Motor neuron (in vitro differentiated cells): ENCODE results near the gene ZNF536. TPM values are rescaled to one million over a fixed set of nuclear protein-coding genes. Genes with fewer than 3 reads are reported as not detected.
"Not testable (repeated sequence)": the region's sequence is repeated elsewhere in the genome, so short reads cannot be mapped to it uniquely, and the experiment has no call there.

Source experiments
- ATAC-seq, 8 experiments: fragments of 200-7000 bp; cut with Tn5 transposase; replicated peaks in 6 of 8; 2 replicates each; pipeline ENCODE4 v1.8.0; 2021; ENCODE audit warnings: mild to moderate bottlenecking in 8 of 8, moderate library complexity in 8 of 8
- H3K27ac ChIP-seq, 2 donors: fragments of 250-450 bp; sonication (Bioruptor Pico); 2 replicates each; pipeline ENCODE4 v1.9.0; 2021; ENCODE audit warnings: antibody characterized with exemption in 2 of 2, mild to moderate bottlenecking in 2 of 2, moderate library complexity in 1 of 2
- H3K4me1 ChIP-seq, 2 donors: fragments of 250-450 bp; sonication (Bioruptor Pico); replicated peaks in 1 of 2; 2 replicates each; pipeline ENCODE4 v1.6.1; 2021; ENCODE audit warnings: antibody characterized with exemption in 2 of 2, mild to moderate bottlenecking in 2 of 2, moderate library complexity in 1 of 2
- H3K4me3 ChIP-seq, 5 donors: fragments of 250-450 bp; sonication (Bioruptor Pico); 2 replicates each; pipeline ENCODE4 v1.9.0; 2021; ENCODE audit warnings: antibody characterized with exemption in 5 of 5, mild to moderate bottlenecking in 5 of 5, moderate library complexity in 4 of 5
- WGBS, 10 experiments: fragments of 450-650 bp; shearing (Covaris generic); methylation state at CpG; one replicate each; pipeline ENCODE4 v1.0.0; 2022; 5-methylcytosine and 5-hydroxymethylcytosine counted together
- in situ Hi-C, 9 experiments: fragments of 400-800 bp; cut with MboI; loops; one replicate each; pipeline ENCODE4 v1.15.0; 2021; ENCODE audit warnings: low sequenced_read_pairs in 9 of 9, low pct_unique_long_range_greater_than_20kb in 2 of 9; ENCODE audit not compliant: unreplicated experiment in 9 of 9
- total RNA-seq, 8 experiments: library from RNA; unstranded; fragments of 300-600 nt; gene quantifications; 2 replicates each; pipeline versions ENCODE4 v1.2.3 to v1.2.4, GENCODE V29; 2022

ZNF536 gene
- total RNA-seq, 8 experiments from 2014 or later = 10.0 to 37.2 (median 25.4) TPM

DNA sequence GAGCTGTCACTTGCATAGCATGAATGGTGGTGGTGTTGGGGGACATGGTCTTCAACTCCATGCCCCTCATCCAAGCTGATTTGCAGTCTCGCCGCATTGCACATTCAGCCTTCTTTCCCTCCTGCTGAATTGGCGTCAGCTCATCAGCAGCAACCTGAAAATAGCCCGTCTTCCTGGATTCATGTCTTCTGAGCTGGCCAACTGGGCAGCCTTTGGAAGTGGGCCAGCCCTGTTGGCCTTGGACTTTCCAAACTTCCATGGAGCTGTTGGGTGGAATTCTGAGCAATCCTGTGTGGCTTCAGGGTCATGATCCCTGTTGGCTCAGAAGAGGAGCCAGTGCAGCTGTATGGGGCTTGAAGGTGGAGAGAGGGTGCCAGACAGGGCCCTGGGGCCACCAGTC, 68.8 kb downstream of the ZNF536 start:
- Histone ChIP-seq H3K27ac (no peak overlapping the region), H3K4me3 (no peak overlapping the region), H3K4me1 (peaks cover 23 to 24% of the 10 kb centered on the region in 2 donors)
- in situ Hi-C loops = no loop called here
- WGBS, 10 experiments = 50 to 100% (median 92%) methylated on average over 1 to 3 of the region's 4 CpGs; no CpG with 5 or more reads in 4 of the 10 experiments
- ATAC-seq = no peak

DNA sequence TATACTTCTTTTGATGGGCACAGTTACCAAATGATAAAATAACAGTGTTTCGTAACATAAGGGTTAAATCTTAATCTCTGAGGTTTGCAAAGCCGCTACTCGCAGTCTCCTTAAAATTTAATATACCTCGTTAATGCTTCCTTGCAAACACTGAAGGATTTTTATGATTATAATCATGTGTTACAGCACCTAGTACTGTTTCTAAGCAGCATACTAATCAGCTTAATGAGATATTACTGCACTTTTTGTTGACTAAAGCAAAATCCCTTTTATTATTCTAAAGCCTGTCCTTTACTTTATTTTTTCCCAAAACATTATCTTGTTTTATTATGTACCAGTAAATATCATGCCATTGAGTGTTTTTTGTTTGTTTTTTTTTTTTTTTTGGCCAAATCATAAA, 70.5 kb downstream of the ZNF536 start:
- in situ Hi-C loops = no loop called here
- peaks cover 23 to 25% of the 10 kb centered on the region in 2 donors for H3K4me1 ChIP-seq
- 34 to 98% (median 87%) methylated on average over 3 to 4 of the region's 4 CpGs; no CpG with 5 or more reads in 1 of the 10 experiments for WGBS, 10 experiments
- H3K4me3 ChIP-seq = no peak overlapping the region
- no peak overlapping the region for H3K27ac ChIP-seq
- ATAC-seq = no peak

DNA sequence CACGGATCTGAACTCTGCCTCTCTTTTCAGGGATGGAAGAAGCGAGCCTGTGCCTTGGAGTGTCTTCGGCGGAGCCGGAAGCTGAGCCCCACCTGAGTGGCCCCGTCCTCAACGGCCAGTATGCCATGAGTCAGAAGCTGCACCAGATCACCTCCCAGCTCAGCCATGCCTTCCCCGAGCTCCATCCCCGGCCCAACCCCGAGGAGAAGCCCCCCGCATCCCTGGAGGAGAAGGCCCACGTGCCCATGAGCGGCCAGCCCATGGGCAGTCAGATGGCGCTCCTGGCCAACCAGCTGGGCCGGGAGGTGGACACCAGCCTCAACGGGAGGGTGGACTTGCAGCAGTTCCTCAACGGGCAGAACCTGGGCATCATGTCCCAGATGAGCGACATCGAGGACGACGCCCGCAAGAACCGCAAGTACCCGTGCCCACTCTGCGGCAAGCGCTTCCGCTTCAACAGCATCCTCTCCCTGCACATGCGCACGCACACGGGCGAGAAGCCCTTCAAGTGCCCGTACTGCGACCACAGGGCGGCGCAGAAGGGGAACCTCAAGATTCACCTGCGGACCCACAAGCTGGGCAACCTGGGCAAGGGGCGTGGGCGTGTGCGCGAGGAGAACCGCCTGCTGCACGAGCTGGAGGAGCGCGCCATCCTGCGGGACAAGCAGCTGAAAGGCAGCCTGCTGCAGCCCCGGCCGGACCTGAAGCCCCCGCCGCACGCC, 71.5 kb downstream of the ZNF536 start:
- H3K4me1 ChIP-seq = peaks cover 26% of the 10 kb centered on the region in 2 donors
- H3K4me3 ChIP-seq = no peak overlapping the region
- ATAC-seq = no peak
- 92 to 100% (median 96%) methylated on average over 1 to 10 of the region's 50 CpGs; no CpG with 5 or more reads in 5 of the 10 experiments for WGBS, 10 experiments
- in situ Hi-C loops = no loop called here
- no peak overlapping the region for H3K27ac ChIP-seq

DNA sequence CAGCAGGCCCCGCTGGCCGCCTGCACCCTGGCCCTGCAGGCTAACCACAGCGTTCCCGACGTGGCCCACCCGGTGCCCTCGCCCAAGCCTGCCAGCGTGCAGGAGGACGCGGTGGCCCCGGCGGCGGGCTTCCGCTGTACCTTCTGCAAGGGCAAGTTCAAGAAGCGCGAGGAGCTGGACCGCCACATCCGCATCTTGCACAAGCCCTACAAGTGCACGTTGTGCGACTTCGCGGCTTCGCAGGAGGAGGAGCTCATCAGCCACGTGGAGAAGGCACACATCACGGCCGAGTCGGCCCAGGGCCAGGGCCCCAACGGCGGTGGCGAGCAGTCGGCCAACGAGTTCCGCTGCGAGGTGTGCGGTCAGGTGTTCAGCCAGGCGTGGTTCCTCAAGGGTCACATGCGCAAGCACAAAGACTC, 72.1 kb downstream of the ZNF536 start:
- no peak overlapping the region for H3K27ac ChIP-seq
- H3K4me3 ChIP-seq = no peak overlapping the region
- 94 to 100% (median 100%) methylated on average over 1 to 13 of the region's 37 CpGs; no CpG with 5 or more reads in 4 of the 10 experiments for WGBS, 10 experiments
- H3K4me1 ChIP-seq = peaks cover 31 to 32% of the 10 kb centered on the region in 2 donors
- no peak for ATAC-seq
- in situ Hi-C loops = no loop called here

DNA sequence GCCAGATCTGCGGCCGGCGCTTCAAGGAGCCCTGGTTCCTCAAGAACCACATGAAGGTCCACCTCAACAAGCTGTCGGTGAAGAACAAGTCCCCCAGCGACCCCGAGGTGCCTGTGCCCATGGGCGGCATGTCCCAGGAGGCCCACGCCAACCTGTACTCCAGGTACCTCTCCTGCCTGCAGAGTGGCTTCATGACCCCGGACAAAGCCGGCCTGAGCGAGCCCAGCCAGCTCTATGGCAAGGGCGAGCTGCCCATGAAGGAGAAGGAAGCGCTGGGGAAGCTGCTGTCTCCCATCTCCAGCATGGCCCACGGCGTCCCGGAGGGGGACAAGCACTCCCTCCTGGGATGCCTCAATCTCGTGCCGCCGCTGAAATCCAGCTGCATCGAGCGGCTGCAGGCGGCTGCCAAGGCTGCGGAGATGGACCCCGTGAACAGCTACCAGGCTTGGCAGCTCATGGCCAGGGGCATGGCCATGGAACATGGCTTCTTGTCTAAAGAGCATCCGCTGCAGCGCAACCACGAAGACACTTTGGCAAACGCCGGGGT, 72.6 kb downstream of the ZNF536 start:
- WGBS, 10 experiments = 80 to 97% (median 91%) methylated on average over 3 to 16 of the region's 29 CpGs; no CpG with 5 or more reads in 5 of the 10 experiments
- H3K4me1 ChIP-seq = peaks cover 36 to 37% of the 10 kb centered on the region in 2 donors
- no peak overlapping the region for H3K27ac ChIP-seq
- ATAC-seq = no peak
- in situ Hi-C loops = no loop called here
- no peak overlapping the region for H3K4me3 ChIP-seq

DNA sequence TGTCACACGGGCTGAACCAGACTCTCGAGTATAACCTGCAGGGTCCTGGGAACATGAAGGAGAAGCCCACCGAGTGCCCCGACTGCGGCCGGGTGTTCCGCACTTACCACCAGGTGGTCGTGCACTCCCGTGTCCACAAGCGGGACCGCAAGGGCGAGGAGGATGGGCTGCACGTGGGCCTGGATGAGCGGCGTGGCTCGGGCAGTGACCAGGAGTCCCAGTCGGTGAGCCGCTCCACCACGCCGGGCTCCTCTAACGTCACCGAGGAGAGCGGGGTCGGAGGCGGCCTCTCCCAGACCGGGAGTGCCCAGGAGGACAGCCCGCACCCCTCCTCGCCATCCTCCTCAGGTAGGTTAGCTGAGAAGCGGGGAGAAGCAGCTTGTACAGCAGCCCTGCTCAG, 73.2 kb downstream of the ZNF536 start:
- Histone ChIP-seq H3K4me3 (no peak overlapping the region), H3K4me1 (peaks cover 38 to 43% of the 10 kb centered on the region in 2 donors), H3K27ac (no peak overlapping the region)
- no peak for ATAC-seq
- 95 to 100% (median 99%) methylated on average over 5 to 14 of the region's 29 CpGs; no CpG with 5 or more reads in 6 of the 10 experiments for WGBS, 10 experiments
- in situ Hi-C loops = no loop called here

DNA sequence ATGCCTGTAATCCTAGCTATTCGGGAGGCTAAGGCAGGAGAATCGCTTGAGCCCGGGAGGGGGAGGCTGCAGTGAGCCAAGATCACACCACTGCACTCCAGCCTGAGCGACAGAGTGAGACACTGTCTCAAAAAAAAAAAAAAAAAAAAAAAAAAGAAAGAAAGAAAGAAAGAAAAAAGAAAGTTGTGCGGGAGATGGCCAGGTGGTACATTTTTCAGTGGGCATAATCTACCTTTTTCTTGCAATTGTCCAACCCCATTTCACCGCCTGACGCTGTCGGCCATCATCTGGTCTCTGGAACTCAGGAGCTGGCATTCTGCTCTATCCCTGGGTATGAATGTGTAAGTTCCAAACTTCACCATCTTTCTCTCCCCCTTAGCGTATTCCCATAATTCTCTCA, 73.9 kb downstream of the ZNF536 start:
- in situ Hi-C loops, ATAC-seq, H3K4me3 ChIP-seq: not testable (repeated sequence)
- peaks cover 44 to 50% of the 10 kb centered on the region in 2 donors for H3K4me1 ChIP-seq
- H3K27ac ChIP-seq = peak overlapping the region in 1 of 2 donors; percentile 61
- WGBS, 10 experiments = 86 to 100% (median 95%) methylated on average over 1 to 9 of the region's 9 CpGs

DNA sequence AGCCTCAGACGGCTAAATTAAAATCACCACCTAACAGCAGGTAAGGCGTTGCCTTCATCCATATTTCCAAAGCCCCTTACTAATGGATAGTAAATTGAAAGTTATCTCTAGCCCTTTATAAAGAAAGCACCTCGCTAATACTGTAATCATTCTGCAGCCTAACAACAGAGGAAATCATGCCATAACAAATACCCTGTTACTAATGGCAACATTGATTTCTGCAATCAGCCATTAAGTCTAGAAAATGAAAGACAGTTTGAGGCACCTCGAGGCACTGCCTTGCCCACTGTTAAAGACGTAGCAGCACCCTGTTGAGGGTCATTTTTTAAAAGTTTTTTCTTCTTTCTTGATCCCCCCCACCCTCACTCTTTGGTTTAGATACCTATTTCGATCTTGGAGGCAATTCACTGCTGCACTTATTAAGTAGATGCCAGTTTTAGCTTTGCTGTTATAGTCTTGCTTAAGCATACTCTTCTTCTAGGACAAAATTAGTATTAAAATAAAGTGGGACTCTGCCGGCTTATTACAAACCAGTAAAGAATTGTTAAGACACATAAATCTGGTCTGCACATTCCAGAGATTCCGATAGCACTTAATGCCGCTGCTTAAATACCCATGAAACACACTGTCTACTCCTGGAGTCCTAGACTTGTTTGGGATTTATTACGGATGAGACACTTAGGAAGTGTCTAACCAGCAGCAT, 74.8 kb downstream of the ZNF536 start:
- 25 to 100% (median 69%) methylated on average over 2 to 9 of the region's 10 CpGs for WGBS, 10 experiments
- H3K27ac ChIP-seq = peak overlapping the region; percentile 58 to 65
- H3K4me3 ChIP-seq = no peak overlapping the region
- in situ Hi-C loops = no loop called here
- peaks cover 47 to 58% of the 10 kb centered on the region in 2 donors for H3K4me1 ChIP-seq
- peak in 2 of 8 experiments; percentile 7 to 30 for ATAC-seq

DNA sequence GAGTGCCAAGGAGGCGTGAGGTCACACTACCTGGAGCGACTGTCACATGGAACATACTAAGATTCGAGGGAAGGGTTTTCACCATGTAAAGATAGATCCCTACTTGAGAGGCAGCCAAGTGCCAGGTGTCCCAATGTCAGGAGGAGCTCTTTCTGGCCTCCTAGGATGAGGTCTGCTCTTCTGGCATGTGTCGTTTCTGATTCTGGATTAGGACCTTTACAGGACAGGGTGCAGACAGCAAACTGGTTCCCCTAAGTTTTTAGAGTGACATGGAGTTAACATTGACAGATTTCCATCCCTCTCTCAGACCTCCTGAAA, 75.3 kb downstream of the ZNF536 start:
- H3K27ac ChIP-seq = peak overlapping the region; percentile 58 to 65
- in situ Hi-C loops = no loop called here
- H3K4me3 ChIP-seq = no peak overlapping the region
- WGBS, 10 experiments = 20 to 100% (median 67%) methylated on average over 1 to 4 of the region's 4 CpGs; no CpG with 5 or more reads in 3 of the 10 experiments
- no peak for ATAC-seq
- peaks cover 47 to 58% of the 10 kb centered on the region in 2 donors for H3K4me1 ChIP-seq

DNA sequence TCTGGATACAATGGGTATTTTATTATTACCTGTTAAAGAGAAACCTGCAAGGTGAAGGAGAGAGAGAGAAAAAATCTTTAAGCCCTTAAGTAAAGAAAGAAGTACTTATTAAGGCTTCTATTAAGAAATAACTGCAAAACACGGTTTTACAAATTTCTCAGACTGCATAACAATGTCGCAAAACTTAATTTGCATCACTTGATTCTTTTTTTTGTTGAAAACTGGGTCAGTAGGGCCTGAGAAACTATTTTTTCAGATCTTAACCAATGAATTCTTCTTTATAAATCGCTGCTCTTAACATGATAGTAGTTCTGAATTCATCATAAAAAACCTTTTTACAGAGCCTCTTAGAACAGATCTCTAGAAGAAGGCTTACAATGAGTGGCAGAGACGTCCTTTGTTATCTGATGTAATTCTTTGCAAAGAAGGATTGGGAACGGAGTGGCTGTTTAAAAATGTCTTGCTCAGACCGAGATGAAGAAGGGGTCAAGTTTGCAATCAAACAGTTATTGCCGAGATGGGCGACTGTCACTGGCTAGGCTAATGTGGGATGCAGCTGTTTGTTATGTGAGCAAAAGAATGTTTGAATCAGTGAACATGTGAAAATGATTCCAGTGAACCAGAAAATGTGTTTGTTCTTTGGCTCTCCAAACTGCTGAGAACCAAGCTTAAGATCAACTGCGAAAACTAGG, 76.3 kb downstream of the ZNF536 start:
- ATAC-seq = peak in 5 of 8 experiments; percentile 31 to 76 (median 66)
- Histone ChIP-seq H3K4me3 (peak overlapping the region in 1 of 5 donors; percentile 0), H3K27ac (peak overlapping the region; percentile 58 to 65), H3K4me1 (peaks cover 50 to 58% of the 10 kb centered on the region in 2 donors)
- WGBS, 10 experiments = 3 to 30% (median 19%) methylated on average over 3 to 9 of the region's 9 CpGs
- in situ Hi-C loops = no loop called here

DNA sequence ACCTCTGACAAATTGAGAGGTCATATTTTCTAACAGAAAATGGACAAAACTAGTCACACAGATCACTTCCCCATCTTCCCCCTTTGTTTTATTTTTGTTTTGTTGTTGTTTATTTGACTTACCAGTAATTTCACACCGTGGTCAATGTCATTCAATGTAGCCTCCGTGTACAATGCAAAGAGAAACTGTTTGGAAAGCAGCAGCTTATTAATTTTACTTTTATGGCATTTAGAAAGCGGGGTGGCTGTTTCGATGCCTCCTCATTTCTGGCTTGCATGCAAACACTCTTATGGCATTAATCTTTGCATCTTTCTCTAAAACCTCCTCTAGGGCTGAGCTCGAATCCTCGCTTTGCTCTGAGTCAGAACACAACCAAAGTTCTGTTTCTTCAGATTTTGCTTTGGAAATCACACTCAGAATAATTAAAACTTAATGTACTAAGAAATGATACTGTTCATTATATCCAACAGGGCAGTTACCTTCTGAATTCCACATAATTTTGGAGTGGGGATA, 77.0 kb downstream of the ZNF536 start:
- peaks cover 54 to 58% of the 10 kb centered on the region in 2 donors for H3K4me1 ChIP-seq
- H3K4me3 ChIP-seq = peak overlapping the region in 1 of 5 donors; percentile 0
- WGBS, 10 experiments = 8 to 51% (median 33%) methylated on average over 2 to 6 of the region's 6 CpGs; no CpG with 5 or more reads in 2 of the 10 experiments
- H3K27ac ChIP-seq = peak overlapping the region; percentile 58 to 65
- in situ Hi-C loops = no loop called here
- ATAC-seq = peak in 1 of 8 experiments; percentile 1

DNA sequence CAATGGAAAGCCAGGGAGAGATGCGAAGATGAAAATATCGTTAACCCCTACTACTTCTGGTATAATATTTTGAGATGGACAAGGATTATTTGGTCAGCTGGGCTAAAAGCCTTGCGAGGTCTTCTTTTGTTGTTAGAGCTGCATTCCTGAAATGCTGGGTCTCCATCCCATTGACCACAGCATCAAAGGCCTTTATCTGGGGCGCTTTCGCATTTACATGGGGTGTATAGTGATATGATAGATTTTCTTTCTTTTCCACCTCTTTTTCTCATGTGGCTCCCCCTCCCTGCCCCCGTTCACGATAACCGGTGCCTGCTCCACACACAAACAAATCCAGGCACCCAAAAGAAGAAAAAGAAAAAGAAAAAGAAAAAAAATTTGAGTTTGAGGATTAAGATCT, 77.5 kb downstream of the ZNF536 start:
- 0 to 75% (median 11%) methylated on average over 1 to 8 of the region's 8 CpGs for WGBS, 10 experiments
- ATAC-seq = peak in 5 of 8 experiments; percentile 18 to 38 (median 33)
- in situ Hi-C loops = no loop called here
- Histone ChIP-seq H3K27ac (peak overlapping the region; percentile 58 to 65), H3K4me1 (peaks cover 54 to 58% of the 10 kb centered on the region in 2 donors), H3K4me3 (peak overlapping the region in 1 of 5 donors; percentile 1)
